Endothelial cell of umbilical vein (primary cell): ENCODE data around the gene CHERP. TPM values are rescaled to one million over a fixed set of nuclear protein-coding genes. Genes with fewer than 3 reads are reported as not detected.
"Not testable (repeated sequence)": the region's sequence is repeated elsewhere in the genome, so short reads cannot be mapped to it uniquely, and the experiment has no call there.

Source experiments
- BruUV-seq: library from RNA; stranded (reverse); fragments of 400-500 nt; replicated peaks from 2 replicates; lab custom pipeline; 2021; lab: Mats Ljungman, UMichigan
- CTCF ChIA-PET: fragments of 300-600, 350-600 bp; sonication (Branson Sonifier 250); formaldehyde crosslinking; loops from one replicate; lab custom pipeline; 2021; ENCODE audit warnings: antibody characterized with exemption, inconsistent platforms; lab: Charles Lee
- POLR2A ChIA-PET: fragments of 300-600, 350-600 bp; sonication (Branson Sonifier 250); formaldehyde crosslinking; loops from one replicate; lab custom pipeline; 2021; ENCODE audit warnings: antibody characterized with exemption, inconsistent platforms; lab: Charles Lee
- DNase-seq: peaks from one replicate; pipeline ENCODE4 v3.0.0-alpha.2; 2011; ENCODE audit warnings: low read depth, low spot score
- FAIRE-seq: peaks from 2 replicates; lab custom pipeline; 2011; peaks lifted over from hg19 to GRCh38; lab: Jason Lieb, UNC
- H2AFZ ChIP-seq: 2 replicates; pipeline ENCODE4 v1.6.0; 2012; ENCODE audit warnings: low read depth, low read length, control low read depth, inconsistent platforms
- H3K27ac ChIP-seq: 2 replicates; pipeline ENCODE4 v1.5.1; 2011; ENCODE audit warnings: low read depth, mild to moderate bottlenecking, control low read depth, low read length, moderate library complexity; ENCODE audit not compliant: insufficient read depth
- H3K27me3 ChIP-seq, 2 experiments: 2 replicates each; pipeline versions ENCODE4 v1.6.0 to v1.6.1; 2011; ENCODE audit warnings: low read length in 2 of 2, mixed read lengths in 1 of 2; ENCODE audit not compliant: control insufficient read depth in 2 of 2, insufficient read depth in 2 of 2
- H3K36me3 ChIP-seq, 2 experiments: 2 replicates in 1 of 2; 3 replicates in 1 of 2; pipeline ENCODE4 v1.5.1; 2011; ENCODE audit warnings: low read length in 2 of 2, mild to moderate bottlenecking in 1 of 2, moderate library complexity in 1 of 2; ENCODE audit not compliant: control insufficient read depth in 2 of 2, insufficient read depth in 2 of 2; ENCODE audit errors: extremely low read depth in 1 of 2
- H3K4me1 ChIP-seq: 3 replicates; pipeline ENCODE4 v1.5.1; 2011; ENCODE audit warnings: mild to moderate bottlenecking, low read length; ENCODE audit not compliant: control insufficient read depth, insufficient read depth; ENCODE audit errors: extremely low read depth
- H3K4me2 ChIP-seq: 2 replicates; pipeline ENCODE4 v1.6.1; 2011; ENCODE audit warnings: low read length, control low read depth, mixed read lengths; ENCODE audit not compliant: insufficient read depth
- H3K4me3 ChIP-seq, 3 experiments: fragments of 200-600 bp in 1 of 3; sonication (generic), shearing (Covaris generic) in 1 of 3; replicated peaks in 1 of 3; 2 replicates each; pipeline ENCODE4 v1.5.1; 2011 to 2016; ENCODE audit warnings: control low read depth in 3 of 3, low read length in 3 of 3, mild to moderate bottlenecking in 2 of 3, inconsistent platforms in 1 of 3, low read depth in 1 of 3, moderate library complexity in 1 of 3; ENCODE audit not compliant: insufficient read depth in 1 of 3
- H3K79me2 ChIP-seq: 2 replicates; pipeline ENCODE4 v1.6.0; 2012; ENCODE audit warnings: low read length, inconsistent platforms; ENCODE audit not compliant: control insufficient read depth, insufficient read depth
- H3K9ac ChIP-seq: replicated peaks from 2 replicates; pipeline ENCODE3; 2011; ENCODE audit warnings: low read length, control low read depth; ENCODE audit not compliant: insufficient read depth; ENCODE audit errors: extremely low read depth
- H3K9me1 ChIP-seq: replicated peaks from 3 replicates; pipeline ENCODE4 v1.6.0; 2011; ENCODE audit warnings: mild to moderate bottlenecking, low read length; ENCODE audit not compliant: control insufficient read depth, insufficient read depth; ENCODE audit errors: extremely low read depth
- H3K9me3 ChIP-seq: replicated peaks from 2 replicates; pipeline ENCODE4 v1.5.1; 2012; ENCODE audit warnings: low read length, inconsistent platforms; ENCODE audit not compliant: control insufficient read depth, insufficient read depth
- H4K20me1 ChIP-seq: replicated peaks from 2 replicates; pipeline ENCODE3; 2011; ENCODE audit warnings: mild to moderate bottlenecking, low read length; ENCODE audit not compliant: control insufficient read depth, insufficient read depth; ENCODE audit errors: extremely low read depth
- CTCF ChIP-seq, 2 donors: IDR thresholded peaks; 1 replicate in 1 of 2; 2 replicates in 1 of 2; pipeline ENCODE4 v1.5.1; 2011; ENCODE audit warnings: low read length in 2 of 2, mild to moderate bottlenecking in 2 of 2, moderate library complexity in 2 of 2, control low read depth in 1 of 2, inconsistent platforms in 1 of 2, low read depth in 1 of 2; ENCODE audit not compliant: insufficient read depth in 1 of 2; ENCODE audit errors: extremely low read depth in 1 of 2
- EZH2 ChIP-seq: IDR thresholded peaks from 2 replicates; pipeline ENCODE4 v1.6.1; 2012; ENCODE audit warnings: borderline replicate concordance, low read depth, mild to moderate bottlenecking, moderate library complexity, low read length, inconsistent platforms; ENCODE audit not compliant: severe bottlenecking
- JUN ChIP-seq: IDR thresholded peaks from 2 replicates; pipeline ENCODE4 v1.6.1; 2011; ENCODE audit warnings: borderline replicate concordance, low read depth; ENCODE audit not compliant: insufficient read length, insufficient read depth
- MAX ChIP-seq: IDR thresholded peaks from 2 replicates; pipeline ENCODE4 v1.6.1; 2011; ENCODE audit not compliant: insufficient read depth, insufficient read length
- MYC ChIP-seq: IDR thresholded peaks from one replicate; pipeline ENCODE4 v1.6.1; 2011; ENCODE audit warnings: mild to moderate bottlenecking, low read depth, low read length
- POLR2A ChIP-seq: IDR thresholded peaks from 2 replicates; pipeline ENCODE4 v1.6.1; 2012; ENCODE audit warnings: low read depth, mild to moderate bottlenecking, control low read depth, low read length
- POLR2AphosphoS5 ChIP-seq: IDR thresholded peaks from 2 replicates; pipeline ENCODE4 v1.6.1; 2012; ENCODE audit warnings: low read depth, mild to moderate bottlenecking, control low read depth, low read length, moderate library complexity; ENCODE audit not compliant: insufficient read depth
- dilution Hi-C: fragments of 300-500 bp; cut with MboI; formaldehyde crosslinking; loops from one replicate; pipeline ENCODE4 v1.15.0; 2019; ENCODE audit warnings: low sequenced_read_pairs; ENCODE audit not compliant: extremely low pct_ligation_motif_present
- intact Hi-C: fragments of 100-400 bp; cut with micrococcal nuclease; formaldehyde crosslinking; loops from one replicate; pipeline ENCODE4 v1.10.0; 2022
- polyA plus RNA-seq, 4 experiments: library from polyadenylated mRNA; depleted of rRNA in 3 of 4; stranded (reverse) in 3 of 4; unstranded in 1 of 4; fragments of >200 nt; gene quantifications; 2 replicates each; pipeline versions ENCODE4 v1.2.1 to v1.2.3, GENCODE V29; 2011 to 2012; ENCODE audit warnings: missing spikeins in 1 of 4
- total RNA-seq: library from RNA; stranded (reverse); gene quantifications from 2 replicates; pipeline ENCODE4 v1.2.3, GENCODE V29; 2021

CHERP gene
- total and polyA plus RNA-seq, 2 donors (not counting 3 experiments of a cell fraction or from before 2014, with no cell fraction given): 8.9 to 53.9 TPM

DNA sequence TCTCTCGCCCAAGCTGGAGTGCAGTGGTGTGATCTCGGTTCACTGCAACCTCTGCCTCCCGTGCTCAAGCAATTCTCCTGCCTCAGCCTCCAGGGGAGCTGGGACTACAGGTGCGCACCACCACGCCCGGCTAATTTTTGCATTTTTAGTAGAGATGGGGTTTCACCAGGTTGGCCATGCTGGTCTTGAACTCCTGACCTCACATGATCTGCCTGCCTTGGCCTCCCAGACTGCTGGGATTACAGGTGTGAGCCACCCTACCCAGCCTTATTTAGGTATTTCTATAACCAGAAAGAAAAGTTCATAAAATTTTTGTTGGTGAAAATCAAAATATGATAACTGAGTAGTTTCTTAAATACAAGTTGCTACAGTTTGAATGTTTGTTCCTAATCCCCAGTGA lies 1.5 kb upstream of the CHERP start:
- H3K9me3 ChIP-seq, dilution Hi-C loops, FAIRE-seq, H3K9ac ChIP-seq, H3K27ac ChIP-seq, BruUV-seq, H3K4me3 ChIP-seq, DNase-seq, H4K20me1 ChIP-seq, H3K9me1 ChIP-seq, H3K27me3 ChIP-seq, H2AFZ ChIP-seq, H3K36me3 ChIP-seq: not testable (repeated sequence)
- Histone ChIP-seq H3K79me2 (peaks cover 43% of the 10 kb centered on the region), H3K4me1 (peaks cover 12% of the 10 kb centered on the region), H3K4me2 (peak overlapping the region; percentile 94)
- ChIA-PET CTCF (interaction anchor here (0.7 kb wide), 1 partner anchor 73 kb away, joined by 3 read pairs; no protein-coding TSS in a partner anchor), POLR2A (interaction anchor here (0.7 to 1.1 kb wide), 2 partner anchors 84 to 118 kb away, joined by 3 to 6 read pairs; partner anchors contain the start of gene MED26)
- intact Hi-C loops: loop anchor here (5.0 kb wide), 1 partner anchor 106 kb away; no protein-coding TSS in a partner anchor

- ChIA-PET CTCF (interaction anchor here (0.7 to 0.8 kb wide), 2 partner anchors 19 to 72 kb away, joined by 3 to 4 read pairs; no protein-coding TSS in a partner anchor), POLR2A (interaction anchor here (0.6 to 1.1 kb wide), 3 partner anchors 85 to 117 kb away, joined by 3 to 6 read pairs (median 3); partner anchors contain the start of gene MED26)
- Histone ChIP-seq H3K36me3 (peaks cover 3 to 5% of the 10 kb centered on the region in 2 experiments), H2AFZ (peak overlapping the region; percentile 90), H3K27ac (peak overlapping the region; percentile 70), H3K9me1 (no peaks in the 10 kb centered on the region), H3K4me2 (peak overlapping the region; percentile 94), H3K9me3 (no peaks in the 10 kb centered on the region), H3K4me3 (peak overlapping the region; percentile 66 to 85 (median 70)), H3K4me1 (peaks cover 12% of the 10 kb centered on the region), H3K9ac (peak overlapping the region; percentile 94), H4K20me1 (no peaks in the 10 kb centered on the region), H3K79me2 (peaks cover 50% of the 10 kb centered on the region), H3K27me3 (no peaks in the 10 kb centered on the region)
- FAIRE-seq (peak; percentile 37), DNase-seq (no peak)
- BruUV-seq: TSS peak; percentile 66
- dilution Hi-C loops (no loop called here), intact Hi-C loops (loop anchor here (1.0 to 5.0 kb wide), 3 partner anchors 23 to 106 kb away; partner anchors contain the start of gene SLC35E1)
- TF ChIP-seq MAX (no peak), JUN (no peak), MYC (no peak), EZH2 (no peak), POLR2A (no peak), POLR2AphosphoS5 (no peak), CTCF (IDR thresholded peaks at IDR 0.05; ENCODE audit: extremely low read depth in 1 of 2, insufficient read depth in 1 of 2, low read depth in 1 of 2, low read length in 2 of 2) (no peak)
Observed at GRCh38 chr19:16542910-16543472, 754 bp upstream of the CHERP start.
